Measurements from ENCODE around the gene ARHGAP44.
"Not testable (repeated sequence)": the region's sequence is repeated elsewhere in the genome, so short reads cannot be mapped to it uniquely, and the experiment has no call there.

The ARHGAP44 gene

GRCh38 chr17:12964162-12964561, 174.9 kb downstream of the ARHGAP44 start:
- H3K27me3 Mint-ChIP-seq: peaks cover 23 to 27% of the 10 kb centered on the region in 2 donors
- DNase-seq (no peak), ATAC-seq (replicated peaks) (no peak)
- peaks cover 3% of the 10 kb centered on the region for H3K36me3 Mint-ChIP-seq (ENCODE audit: insufficient read depth)
- no peak overlapping the region for H3K4me3 Mint-ChIP-seq
- no peaks in the 10 kb centered on the region for H3K9me3 Mint-ChIP-seq
- H3K27ac Mint-ChIP-seq: no peak overlapping the region
- H3K4me1 Mint-ChIP-seq (ENCODE audit: low read depth in 2 of 2): no peaks in the 10 kb centered on the region

- H3K27ac Mint-ChIP-seq: no peak overlapping the region
- H3K36me3 Mint-ChIP-seq (ENCODE audit: insufficient read depth): peaks cover 3% of the 10 kb centered on the region
- DNase-seq (no peak), ATAC-seq (replicated peaks) (no peak)
- no peaks in the 10 kb centered on the region for H3K9me3 Mint-ChIP-seq
- peaks cover 29% of the 10 kb centered on the region in 2 donors for H3K27me3 Mint-ChIP-seq
- H3K4me3 Mint-ChIP-seq: no peak overlapping the region
- H3K4me1 Mint-ChIP-seq (ENCODE audit: low read depth in 2 of 2): no peaks in the 10 kb centered on the region
Measured at GRCh38 chr17:12964840-12965239, 175.5 kb downstream of the ARHGAP44 start.

- Mint-ChIP-seq H3K9me3 (no peaks in the 10 kb centered on the region), H3K27ac (no peak overlapping the region), H3K4me3 (no peak overlapping the region), H3K36me3 (ENCODE audit: insufficient read depth) (peaks cover 3% of the 10 kb centered on the region), H3K4me1 (ENCODE audit: low read depth in 2 of 2) (no peaks in the 10 kb centered on the region), H3K27me3 (peaks cover 35 to 37% of the 10 kb centered on the region in 2 donors)
- no peak for ATAC-seq (replicated peaks)
- DNase-seq: no peak
Measured at GRCh38 chr17:12965988-12966387, 176.7 kb downstream of the ARHGAP44 start.

GRCh38 chr17:12966413-12966812, 177.1 kb downstream of the ARHGAP44 start:
- H3K27ac Mint-ChIP-seq: no peak overlapping the region
- peaks cover 3% of the 10 kb centered on the region for H3K36me3 Mint-ChIP-seq (ENCODE audit: insufficient read depth)
- peaks cover 39 to 41% of the 10 kb centered on the region in 2 donors for H3K27me3 Mint-ChIP-seq
- no peak for DNase-seq
- no peaks in the 10 kb centered on the region for H3K4me1 Mint-ChIP-seq (ENCODE audit: low read depth in 2 of 2)
- no peaks in the 10 kb centered on the region for H3K9me3 Mint-ChIP-seq
- no peak overlapping the region for H3K4me3 Mint-ChIP-seq
- no peak for ATAC-seq (replicated peaks)

- H3K27me3 Mint-ChIP-seq: peaks cover 50 to 54% of the 10 kb centered on the region in 2 donors
- no peak for ATAC-seq (replicated peaks)
Measured at GRCh38 chr17:12967962-12968361, 178.7 kb downstream of the ARHGAP44 start.

GRCh38 chr17:12973496-12974004, 184.3 kb downstream of the ARHGAP44 start:
- no peak overlapping the region for H3K4me3 Mint-ChIP-seq

More at GRCh38 chr17:12967962-12968361, 178.7 kb downstream of the ARHGAP44 start:
- no peak for DNase-seq
- Mint-ChIP-seq H3K4me1 (ENCODE audit: low read depth in 2 of 2) (no peaks in the 10 kb centered on the region), H3K9me3 (no peaks in the 10 kb centered on the region), H3K4me3 (no peak overlapping the region), H3K36me3 (ENCODE audit: insufficient read depth) (peaks cover 3% of the 10 kb centered on the region), H3K27ac (no peak overlapping the region)

GRCh38 chr17:12974005-12974531, 184.8 kb downstream of the ARHGAP44 start:
- Mint-ChIP-seq H3K36me3 (ENCODE audit: insufficient read depth) (no peaks in the 10 kb centered on the region), H3K27ac (no peak overlapping the region), H3K4me1 (ENCODE audit: low read depth in 2 of 2) (peaks cover 0 to 2% of the 10 kb centered on the region in 2 donors), H3K4me3 (peak overlapping the region in 1 of 2 donors; percentile 18), H3K27me3 (peaks cover 56 to 91% of the 10 kb centered on the region in 2 donors), H3K9me3 (no peaks in the 10 kb centered on the region)
- no peak for ATAC-seq (replicated peaks)
- DNase-seq: no peak

More at GRCh38 chr17:12973496-12974004, 184.3 kb downstream of the ARHGAP44 start:
- peaks cover 0 to 2% of the 10 kb centered on the region in 2 donors for H3K4me1 Mint-ChIP-seq (ENCODE audit: low read depth in 2 of 2)
- DNase-seq: no peak
- peaks cover 61 to 91% of the 10 kb centered on the region in 2 donors for H3K27me3 Mint-ChIP-seq
- no peak for ATAC-seq (replicated peaks)
- H3K9me3 Mint-ChIP-seq: no peaks in the 10 kb centered on the region
- H3K27ac Mint-ChIP-seq: no peak overlapping the region
- no peaks in the 10 kb centered on the region for H3K36me3 Mint-ChIP-seq (ENCODE audit: insufficient read depth)

- Mint-ChIP-seq H3K9me3 (peaks cover 0 to 2% of the 10 kb centered on the region in 2 donors), H3K27me3 (peaks cover 30 to 73% of the 10 kb centered on the region in 2 donors), H3K27ac (no peak overlapping the region), H3K4me3 (no peak overlapping the region), H3K36me3 (ENCODE audit: insufficient read depth) (peaks cover under 1% of the 10 kb centered on the region), H3K4me1 (ENCODE audit: low read depth in 2 of 2) (peaks cover 3 to 4% of the 10 kb centered on the region in 2 donors)
- DNase-seq (no peak), ATAC-seq (replicated peaks) (no peak)
Measured at GRCh38 chr17:12977008-12977751, 187.9 kb downstream of the ARHGAP44 start.

- not testable (repeated sequence) for H3K27ac Mint-ChIP-seq; H3K36me3 Mint-ChIP-seq (ENCODE audit: insufficient read depth); H3K4me3 Mint-ChIP-seq; DNase-seq; ATAC-seq (replicated peaks); H3K4me1 Mint-ChIP-seq (ENCODE audit: low read depth in 2 of 2); H3K9me3 Mint-ChIP-seq
- peaks cover 22 to 65% of the 10 kb centered on the region in 2 donors for H3K27me3 Mint-ChIP-seq
Measured at GRCh38 chr17:12978787-12979186, 189.5 kb downstream of the ARHGAP44 start.

- Mint-ChIP-seq H3K36me3 (ENCODE audit: insufficient read depth) (peaks cover 5% of the 10 kb centered on the region), H3K27me3 (peaks cover 20 to 65% of the 10 kb centered on the region in 2 donors), H3K27ac (no peak overlapping the region)
Measured at GRCh38 chr17:12979246-12979645, 189.9 kb downstream of the ARHGAP44 start.

GRCh38 chr17:12979826-12980500, 190.7 kb downstream of the ARHGAP44 start:
- Mint-ChIP-seq H3K9me3 (peaks cover 0 to 7% of the 10 kb centered on the region in 2 donors), H3K27me3 (peaks cover 16 to 65% of the 10 kb centered on the region in 2 donors), H3K4me3 (no peak overlapping the region), H3K4me1 (ENCODE audit: low read depth in 2 of 2) (peaks cover 8% of the 10 kb centered on the region in 2 donors), H3K27ac (no peak overlapping the region), H3K36me3 (ENCODE audit: insufficient read depth) (peaks cover 5% of the 10 kb centered on the region)
- DNase-seq: no peak
- ATAC-seq (replicated peaks): no peak

More at GRCh38 chr17:12979246-12979645, 189.9 kb downstream of the ARHGAP44 start:
- no peak for ATAC-seq (replicated peaks)
- peaks cover 0 to 7% of the 10 kb centered on the region in 2 donors for H3K9me3 Mint-ChIP-seq
- peaks cover 8% of the 10 kb centered on the region in 2 donors for H3K4me1 Mint-ChIP-seq (ENCODE audit: low read depth in 2 of 2)
- no peak for DNase-seq
- no peak overlapping the region for H3K4me3 Mint-ChIP-seq

GRCh38 chr17:12982224-12982623, 192.9 kb downstream of the ARHGAP44 start:
- H3K9me3 Mint-ChIP-seq: peaks cover 0 to 7% of the 10 kb centered on the region in 2 donors
- H3K27ac Mint-ChIP-seq: peak overlapping the region; percentile 59 to 79
- peaks cover 6 to 8% of the 10 kb centered on the region in 2 donors for H3K4me1 Mint-ChIP-seq (ENCODE audit: low read depth in 2 of 2)
- H3K27me3 Mint-ChIP-seq: peaks cover 5 to 50% of the 10 kb centered on the region in 2 donors
- H3K36me3 Mint-ChIP-seq (ENCODE audit: insufficient read depth): peaks cover 5% of the 10 kb centered on the region
- ATAC-seq (replicated peaks): peak; percentile 90
- DNase-seq: peak; percentile 26 to 57 (median 38)
- peak overlapping the region; percentile 53 for H3K4me3 Mint-ChIP-seq
